Tracheal epithelial cell (primary cell): Measurements from ENCODE around the gene ACSM5. TPM values are rescaled to one million over a fixed set of nuclear protein-coding genes. Genes with fewer than 3 reads are reported as not detected.

ENCODE experiments used
- total RNA-seq: library from RNA; depleted of rRNA; stranded (reverse); fragments of >200 nt; gene quantifications from 2 replicates; pipeline ENCODE4 v1.2.1, GENCODE V29; 2014

Gene ACSM5, protein sequence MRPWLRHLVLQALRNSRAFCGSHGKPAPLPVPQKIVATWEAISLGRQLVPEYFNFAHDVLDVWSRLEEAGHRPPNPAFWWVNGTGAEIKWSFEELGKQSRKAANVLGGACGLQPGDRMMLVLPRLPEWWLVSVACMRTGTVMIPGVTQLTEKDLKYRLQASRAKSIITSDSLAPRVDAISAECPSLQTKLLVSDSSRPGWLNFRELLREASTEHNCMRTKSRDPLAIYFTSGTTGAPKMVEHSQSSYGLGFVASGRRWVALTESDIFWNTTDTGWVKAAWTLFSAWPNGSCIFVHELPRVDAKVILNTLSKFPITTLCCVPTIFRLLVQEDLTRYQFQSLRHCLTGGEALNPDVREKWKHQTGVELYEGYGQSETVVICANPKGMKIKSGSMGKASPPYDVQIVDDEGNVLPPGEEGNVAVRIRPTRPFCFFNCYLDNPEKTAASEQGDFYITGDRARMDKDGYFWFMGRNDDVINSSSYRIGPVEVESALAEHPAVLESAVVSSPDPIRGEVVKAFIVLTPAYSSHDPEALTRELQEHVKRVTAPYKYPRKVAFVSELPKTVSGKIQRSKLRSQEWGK
- total RNA-seq = 1.9 TPM in 1 of 2 replicates, not detected in the other

DNA sequence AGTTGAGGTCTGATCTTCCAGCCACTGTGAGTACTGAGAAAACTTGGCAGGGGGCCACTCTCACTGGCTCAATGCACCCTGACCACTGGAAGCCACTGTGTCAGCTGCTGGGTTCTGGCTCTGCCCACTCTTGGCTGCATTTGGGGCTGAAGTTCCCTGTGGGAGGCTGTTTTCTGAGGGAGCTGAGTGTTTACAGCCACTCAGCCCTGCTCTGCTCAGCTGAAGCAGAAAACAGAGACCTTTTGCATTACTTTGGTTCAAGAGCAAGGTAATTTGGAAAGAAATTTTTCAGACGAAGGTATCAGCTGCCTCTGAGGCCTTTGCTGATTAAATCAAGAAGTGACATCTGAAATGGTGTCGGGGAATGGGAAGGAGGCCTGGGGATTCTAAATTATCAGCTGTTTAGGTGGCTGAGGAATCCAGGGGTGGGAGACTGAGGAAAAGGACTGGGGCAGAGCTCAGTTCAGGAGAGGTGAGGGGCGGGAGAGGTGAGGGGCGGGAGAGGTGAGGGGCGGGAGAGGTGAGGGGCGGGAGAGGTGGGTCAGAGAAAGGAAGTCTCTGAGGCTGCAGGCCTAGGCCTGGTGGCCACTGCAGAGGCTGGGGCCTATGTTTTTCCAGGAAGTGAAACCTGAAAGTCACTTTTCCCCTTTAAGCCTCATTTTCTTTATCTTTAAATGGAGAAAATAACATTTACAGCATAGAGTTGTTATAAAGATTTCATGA lies at the start of gene ACSM5:
TSS of gene ACSM5 (plus strand) at position 137 of the 723 bp plus-strand sequence. CDS start 1,951 bp downstream, outside the sequence.

DNA sequence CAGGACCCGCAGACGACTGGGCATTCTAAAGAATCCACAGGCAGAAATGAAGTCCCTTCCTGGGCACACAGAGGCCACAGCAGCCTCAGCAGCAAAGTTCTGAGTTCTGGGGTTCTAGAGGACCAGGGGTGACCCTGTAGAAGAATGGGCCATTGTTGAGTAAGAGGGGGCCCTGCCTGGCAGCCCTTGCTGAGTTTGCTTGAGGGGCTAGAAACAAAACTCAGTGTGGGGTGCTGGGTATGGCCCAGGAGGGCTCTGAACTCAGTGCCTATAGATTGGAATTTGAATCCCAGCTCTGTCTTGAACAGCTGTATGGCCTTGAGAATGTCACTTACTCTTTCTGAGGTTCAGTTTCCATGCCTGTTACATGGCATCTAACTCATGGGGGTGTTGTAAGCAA lies 4.7 kb upstream of the ACSM5 start, which contains the start of gene PDILT:
TSS of gene PDILT (minus strand) at position 101 of the 400 bp plus-strand sequence. CDS start 5,437 bp downstream, outside the sequence.

DNA sequence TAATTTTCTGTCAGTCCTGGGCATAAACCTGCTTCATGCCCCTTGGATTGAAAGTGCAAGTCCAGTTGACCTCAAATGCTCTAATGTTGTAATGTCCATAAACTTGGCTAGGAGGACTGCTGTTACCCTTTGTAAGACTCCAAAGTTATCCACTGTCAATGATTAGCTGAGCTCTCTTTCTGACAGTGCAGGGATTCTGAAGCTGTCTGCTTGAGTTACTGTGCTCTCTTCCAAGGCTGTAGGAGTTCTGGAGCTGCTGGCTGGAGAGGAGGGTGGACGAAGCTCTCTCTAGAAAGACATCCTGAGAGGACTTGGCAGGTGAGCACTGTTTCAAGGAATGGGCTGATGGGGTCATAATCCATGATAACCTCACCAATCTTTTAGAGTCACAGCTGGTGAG lies 42.0 kb downstream of the ACSM5 start, which contains the start of gene ACSM2A:
TSS of gene ACSM2A (plus strand) at position 158 of the 400 bp plus-strand sequence. CDS start 8,594 bp downstream, outside the sequence.

Other genes starting within 250 kb of the ACSM5 start
- gene GP2, start 82.0 kb upstream of the ACSM5 start, total RNA-seq = not detected in 2 replicates
- not detected in 2 replicates for gene UMOD, start 56.8 kb upstream of the ACSM5 start, total RNA-seq
- gene PDILT, start 4.8 kb upstream of the ACSM5 start, total RNA-seq = not detected in 2 replicates
- gene ACSM2A, start 42.0 kb downstream of the ACSM5 start, total RNA-seq = not detected in 2 replicates
- gene ACSM2B, start 166.8 kb downstream of the ACSM5 start, total RNA-seq = not detected in 2 replicates